ENCODE data around the gene GCK. TPM values are rescaled to one million over a fixed set of nuclear protein-coding genes. Genes with fewer than 3 reads are reported as not detected.
A peak's percentile ranks its signal among the peaks of the same experiment; 100 is the strongest.
"Not testable (repeated sequence)": the region's sequence is repeated elsewhere in the genome, so short reads cannot be mapped to it uniquely, and the experiment has no call there.

GCK gene
- total RNA-seq, 1 experiment from 2014 or later, result not detected

GRCh38 chr7:44200699-44201461, 11.6 kb upstream of the GCK start, which contains the start of gene YKT6:
Gene YKT6 (plus strand): TSS chr7:44200978. CDS start chr7:44201136, 158 bp downstream.
- Histone ChIP-seq H3K27ac (ENCODE audit: low read depth, low read length, poor library complexity, severe bottlenecking) (peak within 1 kb of the TSS; percentile 78), H3K27me3 (replicated peaks; ENCODE audit: insufficient read depth, low read depth, low read length, poor library complexity) (no peaks in the 10 kb centered on the region), H3K4me1 (ENCODE audit: insufficient read depth, low read length, poor library complexity, severe bottlenecking) (no peaks in the 10 kb centered on the region), H3K4me3 (ENCODE audit: low read depth, low read length, poor library complexity, severe bottlenecking) (peak within 1 kb of the TSS; percentile 96), H3K9me3 (ENCODE audit: low read depth, low read length, poor library complexity, severe bottlenecking) (no peaks in the 10 kb centered on the region), H3K36me3 (ENCODE audit: insufficient read depth, low read length, poor library complexity, severe bottlenecking) (peaks cover 15% of the 10 kb centered on the region)
- intact Hi-C loops (cut with micrococcal nuclease; ENCODE audit: unreplicated experiment), result loop anchor here (5.0 kb wide), 2 partner anchors 79 to 119 kb away; partner anchors contain the start of genes POLD2 and POLM
- ChIA-PET CTCF (interaction anchor here (1.0 kb wide), 1 partner anchor 167 kb away, joined by 8 read pairs; no protein-coding TSS in a partner anchor), POLR2A (ENCODE audit: low non-redundant PET) (interaction anchor here (0.6 kb wide), 1 partner anchor 405 kb away, joined by 3 read pairs; no protein-coding TSS in a partner anchor)
- peak; percentile 97 for DNase-seq (ENCODE audit: low spot score)
- TF ChIP-seq EZH2 (IDR thresholded peaks at IDR 0.05; ENCODE audit: borderline replicate concordance, low read depth, low read length, poor library complexity, severe bottlenecking), result no peak
- peak; percentile 52 for TF ChIP-seq CTCF (conservative IDR thresholded peaks at IDR 0.05; ENCODE audit: low read depth, low read length)
- BruUV-seq (replicated peaks), result no TSS peak

GRCh38 chr7:44200163-44200562, 10.9 kb upstream of the GCK start:
- not testable (repeated sequence) for H3K9me3 ChIP-seq (ENCODE audit: low read depth, low read length, poor library complexity, severe bottlenecking); H3K36me3 ChIP-seq (ENCODE audit: insufficient read depth, low read length, poor library complexity, severe bottlenecking); BruUV-seq (replicated peaks); H3K27ac ChIP-seq (ENCODE audit: low read depth, low read length, poor library complexity, severe bottlenecking); H3K4me1 ChIP-seq (ENCODE audit: insufficient read depth, low read length, poor library complexity, severe bottlenecking); DNase-seq (ENCODE audit: low spot score); H3K4me3 ChIP-seq (ENCODE audit: low read depth, low read length, poor library complexity, severe bottlenecking); H3K27me3 ChIP-seq (replicated peaks; ENCODE audit: insufficient read depth, low read depth, low read length, poor library complexity)
- intact Hi-C loops (cut with micrococcal nuclease; ENCODE audit: unreplicated experiment), result loop anchor here (5.0 kb wide), 2 partner anchors 78 to 118 kb away; partner anchors contain the start of genes POLD2 and POLM
- ChIA-PET POLR2A (ENCODE audit: low non-redundant PET) (interaction anchor here (0.6 kb wide), 1 partner anchor 406 kb away, joined by 3 read pairs; no protein-coding TSS in a partner anchor), CTCF (interaction anchor here (1.0 kb wide), 1 partner anchor 167 kb away, joined by 8 read pairs; no protein-coding TSS in a partner anchor)

- no peaks in the 10 kb centered on the region for H3K27me3 ChIP-seq (replicated peaks; ENCODE audit: insufficient read depth, low read depth, low read length, poor library complexity)
- no peaks in the 10 kb centered on the region for H3K4me1 ChIP-seq (ENCODE audit: insufficient read depth, low read length, poor library complexity, severe bottlenecking)
- TF ChIP-seq CTCF (conservative IDR thresholded peaks at IDR 0.05; ENCODE audit: low read depth, low read length), result no peak
- no peak for TF ChIP-seq EZH2 (IDR thresholded peaks at IDR 0.05; ENCODE audit: borderline replicate concordance, low read depth, low read length, poor library complexity, severe bottlenecking)
- no TSS peak for BruUV-seq (replicated peaks)
- intact Hi-C loops (cut with micrococcal nuclease; ENCODE audit: unreplicated experiment), result loop anchor here (5.0 kb wide), 1 partner anchor 125 kb away; no protein-coding TSS in a partner anchor
- no peak overlapping the region for H3K27ac ChIP-seq (ENCODE audit: low read depth, low read length, poor library complexity, severe bottlenecking)
- DNase-seq (ENCODE audit: low spot score), result no peak
- H3K36me3 ChIP-seq (ENCODE audit: insufficient read depth, low read length, poor library complexity, severe bottlenecking), result no peaks in the 10 kb centered on the region
- no peaks in the 10 kb centered on the region for H3K9me3 ChIP-seq (ENCODE audit: low read depth, low read length, poor library complexity, severe bottlenecking)
- ChIA-PET POLR2A (ENCODE audit: low non-redundant PET) (no interaction called here), CTCF (no interaction called here)
- no peak overlapping the region for H3K4me3 ChIP-seq (ENCODE audit: low read depth, low read length, poor library complexity, severe bottlenecking)
Observed at GRCh38 chr7:44197474-44197873, 8.2 kb upstream of the GCK start.
